GM18526 (cell line): Measurements from ENCODE around the gene KRT33A.

Experiments used
- POLR2A ChIP-seq: IDR thresholded peaks from 3 replicates; pipeline ENCODE4 v1.6.1; 2011; ENCODE audit not compliant: insufficient read length; ENCODE audit errors: extremely low read depth

Gene KRT33A

GRCh38 chr17:41324180-41325075 is 26.2 kb downstream of the KRT33A start:
- TF ChIP-seq POLR2A: no peak

- TF ChIP-seq POLR2A: no peak
Measured at GRCh38 chr17:41322903-41323895, 27.4 kb downstream of the KRT33A start.

GRCh38 chr17:41322094-41322902 is 28.3 kb downstream of the KRT33A start:
- no peak for TF ChIP-seq POLR2A

- no peak for TF ChIP-seq POLR2A
Measured at GRCh38 chr17:41318231-41318630, 32.4 kb downstream of the KRT33A start.

- TF ChIP-seq POLR2A: no peak
Measured at GRCh38 chr17:41315814-41316445, 34.7 kb downstream of the KRT33A start.

GRCh38 chr17:41315204-41315794 is 35.3 kb downstream of the KRT33A start, which contains the start of gene KRTAP17-1:
TSS of gene KRTAP17-1 (minus strand) at chr17:41315710. CDS start at chr17:41315650, 60 bp downstream.
- no peak for TF ChIP-seq POLR2A

- TF ChIP-seq POLR2A: no peak
Measured at GRCh38 chr17:41311111-41311510, 39.5 kb downstream of the KRT33A start.

- no peak for TF ChIP-seq POLR2A
Measured at GRCh38 chr17:41308918-41309359, 41.7 kb downstream of the KRT33A start, which contains the start of gene KRTAP16-1. TSS of gene KRTAP16-1 (minus strand) at chr17:41309309. CDS start at chr17:41309253, 56 bp downstream.

GRCh38 chr17:41308251-41308917 is 42.2 kb downstream of the KRT33A start:
- no peak for TF ChIP-seq POLR2A

GRCh38 chr17:41307647-41308046 is 43.0 kb downstream of the KRT33A start:
- TF ChIP-seq POLR2A: no peak

GRCh38 chr17:41304091-41304490 is 46.5 kb downstream of the KRT33A start:
- TF ChIP-seq POLR2A: no peak

- no peak for TF ChIP-seq POLR2A
Measured at GRCh38 chr17:41302981-41303380, 47.6 kb downstream of the KRT33A start.
